Inflammatory macrophage treated with lipopolysaccharide for 1 hour (primary cell): ENCODE results near the gene GLUL.

Experiments
- DNase-seq, 2 donors: peaks; one replicate each; pipeline ENCODE4 v3.0.0-alpha.2; 2020 to 2022

Gene GLUL

DNA sequence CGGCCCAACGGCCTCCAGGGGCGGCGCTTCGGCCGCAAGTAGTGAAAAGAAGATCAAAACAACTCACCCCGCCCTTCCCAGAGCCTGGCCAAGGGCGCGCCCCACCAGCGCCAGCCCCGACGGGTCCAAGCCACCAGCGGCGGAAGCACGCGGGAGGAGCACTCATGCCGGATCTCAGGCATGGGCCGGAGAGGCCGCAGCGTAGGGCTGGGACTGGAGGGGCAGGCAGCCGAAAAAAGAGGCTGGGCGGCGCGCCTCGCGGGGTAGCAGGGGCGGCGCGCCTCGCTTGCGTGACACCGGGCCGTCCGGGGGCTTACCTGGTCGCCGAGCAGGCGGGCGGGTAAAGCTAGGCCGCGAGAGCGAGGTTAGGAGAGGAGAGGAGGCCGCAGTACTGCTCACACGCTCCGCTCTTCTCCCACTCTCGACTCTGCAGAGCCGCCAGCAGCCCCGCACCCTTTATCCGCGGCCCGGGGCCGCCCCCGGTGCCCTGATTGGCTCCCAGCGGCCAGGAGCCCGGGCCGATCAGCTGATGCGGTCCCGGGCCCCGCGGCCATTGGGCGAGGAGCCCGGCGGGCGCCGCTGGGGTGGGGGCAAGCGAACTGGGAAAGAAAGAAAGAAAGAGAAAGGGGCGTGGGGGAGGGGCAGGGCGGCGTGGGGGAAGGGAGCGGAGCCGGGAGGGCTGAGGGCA is at the start of gene GLUL:
Gene GLUL (minus strand): TSS at position 429 of the 688 bp plus-strand sequence. CDS start 3,053 bp downstream, outside the sequence.
- peak; percentile 87 to 89 for DNase-seq

DNA sequence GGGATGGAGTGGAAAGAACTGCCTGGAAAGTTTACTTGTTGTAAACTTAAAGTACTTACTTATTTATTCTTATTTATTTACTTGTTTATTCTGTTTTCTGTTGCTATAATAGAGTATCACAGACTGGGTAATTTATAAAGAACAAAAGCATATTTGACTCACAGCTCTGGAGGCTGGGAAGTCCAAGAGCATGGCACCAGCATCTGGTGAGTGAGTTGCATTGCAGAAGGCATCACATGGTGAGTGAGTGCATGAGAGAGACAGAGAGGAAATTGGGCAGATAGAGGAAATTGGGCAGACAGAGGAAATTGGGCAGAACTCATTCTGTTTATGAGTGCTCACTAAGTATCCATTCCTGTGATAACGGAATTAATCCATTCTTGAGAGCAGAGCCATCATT is 46.7 kb upstream of the GLUL start:
- peak; percentile 8 to 18 for DNase-seq

DNA sequence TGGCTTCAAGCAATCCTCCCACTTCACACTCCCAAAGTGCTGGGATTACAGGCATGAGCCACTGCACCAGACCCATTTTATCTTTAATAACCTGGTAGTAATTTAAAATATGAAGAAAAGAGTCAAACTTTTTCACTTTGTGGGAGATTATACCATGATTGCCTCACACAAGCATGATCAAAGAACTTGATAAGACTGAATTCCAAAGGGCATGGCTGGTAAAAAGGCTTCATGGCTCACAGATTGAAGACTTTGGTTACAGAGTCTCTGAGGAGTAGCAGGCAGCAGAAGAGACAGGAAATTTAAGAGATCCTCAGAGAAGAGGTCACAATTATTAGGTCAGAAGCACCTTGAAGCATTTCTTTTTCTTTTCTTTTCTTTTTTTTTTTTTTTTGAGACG is 42.0 kb upstream of the GLUL start:
- DNase-seq = no peak

DNA sequence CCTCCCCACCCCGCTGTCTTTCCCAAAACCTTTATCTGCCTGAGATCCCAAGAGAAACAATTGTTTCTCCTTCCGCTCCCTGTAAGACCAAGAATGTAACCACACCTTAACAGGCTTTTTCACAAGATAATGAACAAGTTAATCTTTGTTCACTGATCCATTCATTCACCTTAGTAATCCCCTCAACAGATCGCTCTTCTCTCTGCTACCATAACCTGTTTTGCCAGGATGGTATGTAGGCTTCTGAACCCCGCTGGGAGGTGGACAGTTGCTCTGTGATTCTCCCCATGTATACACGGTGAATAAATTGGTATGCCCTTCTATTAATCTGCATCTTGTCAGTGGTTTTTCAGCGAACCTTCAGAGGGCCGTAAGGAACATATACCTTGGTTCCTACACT is 39.7 kb upstream of the GLUL start:
- no peak for DNase-seq

DNA sequence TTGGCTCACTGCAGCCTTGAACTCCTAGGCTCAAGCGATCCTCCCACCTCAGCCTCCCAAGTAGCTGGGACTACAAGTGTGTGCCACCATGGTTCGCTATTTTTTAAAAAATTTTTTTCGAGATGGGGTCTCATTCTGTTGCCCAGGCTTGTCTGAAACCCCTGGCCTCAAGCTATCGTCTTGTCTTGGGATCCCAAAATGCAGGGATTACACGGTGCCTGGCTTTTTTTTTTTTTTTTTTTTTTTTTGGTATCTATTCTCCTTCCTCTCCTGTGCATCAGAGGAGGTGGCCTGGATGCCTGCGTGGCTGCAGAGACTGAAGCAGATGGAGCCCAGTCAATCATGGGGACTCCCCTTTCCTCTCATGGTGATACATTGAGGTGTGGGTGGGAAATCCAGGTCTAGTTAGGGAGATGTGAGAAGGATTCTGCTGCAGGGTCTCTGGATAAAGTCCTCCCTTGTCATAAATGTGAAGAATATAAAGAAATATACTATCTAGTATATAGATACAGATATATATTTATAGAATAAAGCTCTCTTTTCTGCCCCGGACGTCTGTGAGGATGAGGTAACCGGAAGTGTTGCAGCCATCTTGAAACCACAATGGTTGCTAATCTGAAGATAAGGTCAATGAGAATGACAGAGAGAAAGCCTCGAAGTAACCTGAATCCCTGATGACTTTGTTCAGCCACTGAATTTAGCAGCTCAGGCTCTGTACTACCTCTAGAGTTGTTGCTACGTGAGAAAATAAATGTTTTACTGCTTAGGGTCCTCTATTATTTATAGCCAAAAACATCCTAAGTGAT is 38.9 kb upstream of the GLUL start:
- peak; percentile 28 to 31 for DNase-seq

DNA sequence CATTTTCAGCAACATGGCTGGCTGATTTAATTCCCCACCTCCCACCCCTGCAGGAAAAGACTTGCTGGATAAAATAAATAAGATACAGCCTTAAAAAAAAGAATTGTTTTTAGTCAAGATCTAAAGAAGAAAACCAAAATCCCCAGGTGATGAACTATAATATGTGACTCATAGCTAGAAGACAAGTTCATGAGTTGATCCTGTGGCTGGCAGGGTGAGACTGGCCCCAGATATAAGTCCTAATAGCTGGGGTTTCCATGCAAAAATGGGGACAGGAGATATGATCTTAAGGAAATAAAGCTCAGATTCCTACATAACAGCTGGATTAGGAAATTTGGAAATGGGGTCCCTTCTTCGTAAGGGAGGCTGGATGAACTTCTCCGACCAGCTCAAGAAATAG is 36.5 kb upstream of the GLUL start:
- no peak for DNase-seq

DNA sequence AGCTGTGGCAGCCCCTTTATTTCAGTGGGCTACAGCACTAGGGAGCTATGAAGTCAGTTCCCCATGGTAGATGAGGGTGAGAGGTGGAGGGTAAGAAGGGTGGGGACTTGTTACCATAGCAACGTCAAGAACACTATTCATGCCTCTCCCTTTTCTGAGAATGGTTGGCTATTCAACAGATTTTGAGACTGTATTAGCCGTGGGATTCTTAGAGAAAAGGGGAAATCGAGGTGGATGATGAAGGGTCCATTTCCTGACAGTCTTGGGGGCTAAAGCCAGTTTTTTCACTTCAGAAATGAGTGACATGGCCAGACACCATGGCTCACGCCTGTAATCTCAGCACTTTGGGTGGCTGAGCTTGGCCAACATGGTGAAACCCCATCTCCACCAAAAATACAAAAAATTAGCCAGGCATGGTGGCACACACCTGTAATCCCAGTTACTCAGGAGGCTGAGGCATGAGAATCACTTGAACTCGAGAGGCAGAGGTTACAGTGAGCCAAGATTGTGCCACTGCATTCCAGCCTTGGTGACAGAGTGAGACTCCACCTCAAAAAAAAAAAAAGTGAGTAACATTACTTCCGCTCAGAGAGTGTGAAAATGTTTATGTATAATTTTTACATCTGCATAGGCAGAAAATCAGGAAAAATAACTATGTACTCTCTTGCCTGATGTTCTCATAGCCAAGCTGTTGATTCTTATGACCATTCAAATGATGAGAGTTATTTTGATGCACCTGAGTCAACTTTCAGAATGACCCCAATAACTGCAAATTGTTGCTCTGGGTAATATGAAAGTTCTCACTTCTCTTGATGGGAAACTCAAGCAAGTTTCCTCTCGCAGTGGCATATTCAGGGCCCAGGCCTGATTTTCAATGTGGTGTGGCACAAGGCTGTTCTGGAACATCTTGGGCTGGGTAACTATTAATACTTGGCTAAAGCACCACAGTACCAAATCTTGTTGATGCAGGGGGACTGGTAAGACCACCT is 35.1 kb upstream of the GLUL start:
- no peak for DNase-seq

DNA sequence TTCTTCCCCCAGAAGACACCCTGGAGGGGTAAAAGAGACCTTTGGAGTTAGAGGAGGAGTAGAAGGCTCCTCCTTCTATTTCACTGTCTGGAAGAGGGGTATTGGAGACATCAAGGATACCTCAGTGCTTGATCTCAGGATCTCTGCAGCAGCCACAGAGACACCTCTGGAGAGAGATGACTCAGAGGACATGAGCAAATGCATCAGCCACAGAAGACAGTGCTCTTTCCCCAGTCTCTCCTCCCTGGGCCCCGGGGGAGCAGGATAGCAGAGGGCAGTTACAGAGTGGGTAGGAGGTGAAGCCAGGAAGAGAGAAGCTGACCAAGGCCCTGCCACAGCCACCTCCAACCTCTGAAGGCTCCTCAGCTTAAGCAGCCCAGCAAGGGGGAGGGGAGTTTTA is 24.2 kb upstream of the GLUL start:
- peak in 1 of 2 donors; percentile 34 for DNase-seq

DNA sequence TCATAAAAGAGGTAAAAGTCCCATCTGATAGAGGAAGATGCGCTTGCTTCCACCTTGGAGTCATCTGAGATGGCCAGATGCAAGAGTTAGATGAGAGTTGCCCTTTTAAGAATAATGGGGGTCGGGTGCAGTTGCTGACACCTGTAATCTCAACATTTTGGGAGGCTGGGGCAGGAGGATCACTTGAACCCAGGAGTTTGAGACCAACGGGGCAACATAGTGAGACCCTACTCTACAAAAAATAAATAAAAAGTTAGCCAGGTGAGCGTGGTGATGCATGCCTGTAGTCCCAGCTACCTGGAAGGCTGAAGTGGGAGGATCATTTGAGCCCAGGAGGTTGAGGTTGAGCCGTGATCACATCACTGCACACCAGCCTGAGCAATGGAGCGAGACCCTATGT is 22.4 kb upstream of the GLUL start:
- no peak for DNase-seq

DNA sequence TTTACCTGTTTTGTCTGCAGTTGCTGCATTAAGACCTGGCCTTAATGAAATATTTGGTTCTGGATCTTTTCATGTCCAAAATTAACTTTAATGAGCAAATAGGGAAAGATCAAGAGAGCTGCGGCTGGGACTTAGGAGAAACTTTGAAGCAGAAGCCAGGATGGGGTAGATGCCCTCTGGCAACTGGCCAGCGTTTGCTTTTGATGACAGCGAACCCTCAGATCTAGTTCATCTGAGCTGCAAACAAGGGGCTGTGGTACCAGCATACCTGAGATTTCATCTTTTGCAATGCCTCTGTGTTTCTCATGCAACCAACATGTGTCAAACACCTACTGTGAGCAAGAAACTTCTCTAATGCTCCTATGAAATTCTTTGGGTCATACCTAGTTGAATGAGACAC is 21.9 kb upstream of the GLUL start:
- no peak for DNase-seq

DNA sequence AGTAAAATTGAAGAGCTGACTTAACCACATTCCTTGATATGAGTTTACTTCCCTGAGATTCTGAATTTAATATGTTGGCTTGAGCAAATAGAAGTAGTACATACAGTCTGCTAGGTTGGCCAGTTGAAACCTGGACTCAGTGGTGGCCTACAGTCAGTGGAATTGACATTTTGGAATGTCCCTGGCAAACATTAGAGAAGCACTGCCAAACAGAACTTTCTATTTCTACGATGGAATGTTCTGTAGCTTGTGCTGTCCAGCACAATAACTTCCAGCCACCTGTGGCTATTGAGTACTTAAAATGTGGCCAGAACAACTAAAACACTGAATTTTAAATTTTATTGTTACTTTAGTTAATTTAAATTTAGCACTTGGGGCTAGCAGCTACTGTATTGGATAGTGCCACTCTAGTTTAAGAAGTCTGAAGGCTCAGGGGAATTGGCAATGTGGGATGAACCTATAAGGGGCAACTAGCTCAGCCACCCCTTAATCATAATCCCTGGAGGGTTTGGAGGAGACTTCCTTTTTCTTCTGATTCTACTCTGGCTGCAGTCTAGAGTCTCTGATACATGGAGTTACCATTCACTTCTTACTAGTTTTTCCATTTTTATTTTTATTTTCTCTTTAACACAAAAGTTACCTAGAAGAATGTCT is 19.2 kb upstream of the GLUL start:
- no peak for DNase-seq

DNA sequence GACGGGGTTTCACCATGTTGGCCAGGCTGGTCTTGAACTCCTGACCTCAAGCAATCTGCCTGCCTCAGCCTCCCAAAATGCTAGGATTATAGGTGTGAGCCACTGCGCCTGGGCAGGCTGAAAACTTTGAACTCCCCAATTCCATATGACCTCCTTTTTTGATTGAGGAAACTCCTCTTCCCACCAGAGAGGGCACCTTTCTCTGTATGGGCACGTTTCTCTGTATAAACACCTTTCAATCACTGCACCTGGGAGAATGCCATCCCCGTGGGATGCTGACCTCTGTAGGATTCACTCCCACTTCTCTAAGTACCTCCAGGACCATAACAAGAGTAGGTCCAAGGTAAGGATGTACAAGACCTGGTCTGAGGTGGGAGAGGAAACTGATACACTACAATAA is 18.5 kb upstream of the GLUL start:
- DNase-seq = no peak

DNA sequence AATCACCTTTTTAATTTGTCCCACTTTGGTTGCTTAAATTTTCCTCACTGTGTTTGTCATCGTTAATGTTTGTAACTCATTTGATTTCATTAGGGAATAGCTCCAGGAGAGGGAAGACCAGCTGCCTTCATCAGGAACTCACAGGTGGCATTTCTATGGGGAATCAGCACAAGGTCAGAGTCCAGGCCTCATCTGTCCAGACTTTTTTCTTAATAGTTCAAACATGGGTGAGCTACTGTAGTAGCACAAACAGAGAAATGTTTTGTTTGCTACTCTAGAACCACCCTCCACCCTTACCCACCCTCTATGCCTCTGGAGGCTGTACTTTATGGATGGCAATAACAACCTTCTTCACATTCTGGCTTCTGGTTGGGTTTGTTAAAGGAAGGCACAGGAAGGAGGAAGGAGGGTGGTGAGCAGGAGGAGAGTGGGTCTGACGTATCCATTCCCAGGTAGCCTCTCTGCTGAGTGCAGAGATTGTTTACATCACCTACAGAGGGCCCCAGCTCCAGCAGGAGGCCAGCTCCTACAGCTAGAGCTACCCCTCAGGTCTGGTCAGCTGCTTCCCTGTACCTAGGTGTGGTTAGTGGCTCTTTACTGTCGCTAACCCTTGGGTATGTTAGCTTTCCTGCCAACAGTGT is 17.0 kb upstream of the GLUL start:
- no peak for DNase-seq

DNA sequence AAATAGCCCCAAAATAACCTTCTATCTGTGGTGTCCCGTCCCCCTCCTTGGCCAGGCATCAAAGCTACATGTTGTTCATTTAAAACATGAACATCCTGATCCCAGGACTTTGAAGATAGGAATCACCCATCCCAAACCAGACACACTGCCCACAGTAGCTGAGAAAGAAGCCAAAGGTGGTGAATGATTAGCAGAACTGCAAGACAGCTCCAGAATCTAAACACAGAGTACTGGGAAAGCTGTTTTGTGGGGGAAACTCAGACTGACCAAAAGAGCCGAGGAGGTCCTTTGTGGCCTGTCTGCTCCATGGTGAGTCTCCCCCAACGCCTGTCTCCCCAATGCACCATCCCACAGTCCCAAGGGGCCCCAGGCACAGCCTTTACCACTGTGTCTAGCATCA is 16.1 kb upstream of the GLUL start:
- DNase-seq = no peak

DNA sequence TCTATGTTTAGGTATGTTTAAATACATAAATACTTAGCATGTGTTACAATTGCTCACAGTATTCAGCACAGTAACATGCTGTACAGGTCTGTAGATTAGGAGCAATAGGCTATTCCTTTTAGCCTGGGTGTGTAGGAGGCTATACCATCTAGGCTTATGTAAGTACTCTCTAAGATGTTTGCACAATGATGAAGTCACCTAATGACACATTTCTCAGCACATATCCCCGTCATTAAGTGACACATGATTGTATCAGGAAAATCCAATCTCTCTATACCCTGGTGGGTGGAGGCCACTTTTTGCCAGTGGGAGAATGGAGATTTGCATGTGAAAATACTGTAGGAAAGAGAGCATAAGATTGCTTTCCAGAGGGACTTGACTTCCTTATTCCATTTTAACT is 14.4 kb upstream of the GLUL start:
- peak; percentile 85 to 98 for DNase-seq

DNA sequence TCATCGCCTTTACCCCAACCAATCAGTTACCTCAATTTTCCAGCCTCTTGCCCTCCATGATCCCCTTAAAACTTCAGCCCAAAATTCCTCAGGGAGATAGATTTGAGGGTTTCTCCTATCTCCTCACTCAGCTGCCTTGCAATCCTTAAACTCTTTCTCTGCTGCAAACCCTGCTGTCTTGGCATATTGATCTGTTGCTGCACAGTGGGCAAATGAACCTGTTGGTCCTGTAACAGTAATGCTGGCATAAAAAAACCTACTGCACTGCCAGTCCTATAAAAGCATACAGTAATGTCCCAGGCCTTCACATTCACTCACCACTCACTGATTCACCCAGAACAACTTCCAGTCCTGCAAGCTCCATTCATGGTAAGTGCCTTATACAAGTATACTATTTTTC is 14.0 kb upstream of the GLUL start:
- DNase-seq = no peak

DNA sequence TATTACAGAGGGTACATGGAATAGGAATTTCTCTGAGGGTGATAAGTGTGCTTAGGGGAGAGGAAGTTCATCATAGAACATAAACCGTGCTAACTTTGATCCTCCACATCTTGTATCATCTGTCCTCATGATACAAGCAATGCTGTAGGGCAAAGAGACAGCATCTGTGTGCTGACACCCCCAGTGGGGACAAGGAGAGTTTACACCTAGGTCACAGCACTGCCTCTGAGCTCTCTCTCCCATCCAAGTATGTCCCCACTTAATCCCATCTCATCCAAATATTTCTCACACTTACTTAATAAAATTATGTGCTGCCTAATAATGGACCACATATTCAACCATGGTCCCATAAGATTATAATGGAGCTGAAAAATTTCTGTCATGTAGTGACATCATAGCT is 13.2 kb upstream of the GLUL start:
- no peak for DNase-seq

DNA sequence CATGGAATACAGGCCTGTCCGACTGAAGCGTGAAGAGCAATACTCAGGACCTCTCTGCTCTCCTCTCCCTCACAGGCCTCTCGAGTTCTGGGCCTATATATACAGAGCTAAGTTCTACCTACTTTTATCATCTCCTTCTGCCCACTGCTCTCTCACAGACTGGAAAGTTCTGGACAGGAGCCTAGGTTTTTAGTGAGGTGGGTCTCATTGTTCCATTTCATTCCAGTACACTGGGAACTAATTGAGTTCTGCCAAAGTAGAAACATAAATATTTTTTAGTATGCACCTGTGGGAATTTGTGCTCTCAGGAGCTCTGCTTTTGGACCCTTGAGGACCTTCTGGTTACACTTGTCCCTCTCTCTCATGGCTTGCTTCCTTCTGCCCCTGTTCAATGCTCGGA is 9.0 kb upstream of the GLUL start, which contains the start of gene TEDDM1:
Gene TEDDM1 (minus strand): TSS at position 101 of the 400 bp plus-strand sequence. CDS start 182 bp downstream, outside the sequence.
- no peak for DNase-seq

DNA sequence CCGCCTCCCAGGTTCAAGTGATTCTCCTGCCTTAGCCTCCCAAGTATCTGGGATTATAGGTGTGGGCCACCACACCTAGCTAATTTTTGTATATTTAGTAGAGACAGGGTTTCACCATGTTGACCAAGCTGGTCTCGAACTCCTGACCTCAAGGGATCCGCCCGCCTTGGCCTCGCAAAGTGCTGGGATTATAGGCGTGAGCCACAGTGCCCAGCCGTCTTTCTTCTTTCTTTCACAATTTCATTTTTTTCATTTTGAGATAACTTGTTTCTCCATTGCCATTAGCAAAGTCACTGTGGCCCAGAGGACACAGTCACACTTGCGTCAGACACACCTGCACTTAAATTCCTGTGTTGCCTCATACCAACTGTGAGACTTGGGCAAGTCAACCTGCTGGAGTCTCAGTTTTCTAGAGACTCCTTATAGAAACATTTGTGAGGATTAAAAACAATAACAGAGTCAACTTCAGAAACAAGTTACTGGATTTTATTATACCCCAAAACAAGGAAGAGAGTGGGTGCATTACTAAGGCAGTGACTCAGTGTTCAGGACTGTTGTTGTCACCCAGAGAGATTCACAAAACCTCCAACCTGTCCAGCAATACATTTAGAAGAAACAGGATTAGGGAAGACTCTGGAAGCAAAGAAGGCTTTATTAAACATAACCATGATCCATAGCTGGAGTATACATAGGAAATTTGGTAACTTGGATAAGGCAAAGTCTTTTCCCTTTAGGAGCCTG is 6.2 kb upstream of the GLUL start:
- DNase-seq = peak in 1 of 2 donors; percentile 16

DNA sequence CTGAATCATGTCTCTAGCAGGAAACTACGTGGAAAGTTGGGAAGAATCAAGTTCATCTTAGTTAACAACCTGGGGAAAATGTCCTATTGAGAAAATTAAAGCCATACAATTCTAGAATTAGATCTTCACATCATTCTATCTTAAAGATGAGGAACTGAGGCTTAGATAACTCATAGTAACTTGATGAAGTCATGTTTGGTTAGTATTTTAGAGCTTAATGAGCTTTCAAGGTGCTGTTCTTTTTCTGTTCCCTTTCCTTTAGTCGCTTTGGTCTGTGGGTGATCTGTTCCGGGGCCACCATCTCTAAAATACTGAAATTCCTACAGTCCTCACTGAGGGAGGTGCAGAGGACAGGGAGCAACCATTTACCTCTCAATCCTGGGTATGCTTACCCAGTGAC is 4.3 kb upstream of the GLUL start:
- peak in 1 of 2 donors; percentile 13 for DNase-seq

DNA sequence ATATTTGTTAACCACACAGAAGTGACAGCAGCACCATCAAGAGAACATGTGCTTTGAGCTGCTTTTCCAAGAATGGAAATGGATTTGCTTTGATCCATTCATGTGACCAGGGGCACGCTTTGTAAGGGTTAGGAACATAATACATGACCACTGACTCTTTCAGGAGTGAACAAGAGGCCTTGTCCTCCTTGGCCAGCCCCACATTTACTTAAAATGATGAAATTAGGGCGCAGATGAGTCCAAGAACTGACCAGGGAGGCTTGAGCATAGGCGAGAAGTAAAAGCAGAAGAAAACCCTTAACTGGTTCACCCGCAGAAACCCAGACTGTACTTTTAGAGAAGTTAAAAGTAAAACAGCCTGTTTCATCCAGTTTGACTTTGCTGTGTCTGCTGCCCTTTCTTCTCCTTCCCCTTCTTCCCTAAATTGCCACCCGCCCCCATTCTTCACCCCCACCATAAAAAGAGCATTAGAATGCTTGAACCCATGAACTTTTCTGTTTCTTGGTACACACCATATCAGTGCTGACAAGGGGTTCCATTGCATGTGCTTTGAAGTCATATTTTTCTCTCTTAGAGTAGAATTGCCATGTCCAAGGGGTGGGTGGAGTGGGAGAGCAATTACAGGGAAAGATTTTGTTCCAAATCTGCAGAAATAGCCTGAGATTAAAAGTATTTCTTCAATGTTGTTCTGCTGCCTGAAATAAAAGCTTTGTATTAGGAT is 2.6 kb upstream of the GLUL start:
- peak; percentile 78 to 86 for DNase-seq
